H4 (cell line): ENCODE measurements around the gene SLC36A1. TPM values are rescaled to one million over a fixed set of nuclear protein-coding genes. Genes with fewer than 3 reads are reported as not detected.

Experiments
- DNase-seq: peaks from one replicate; pipeline ENCODE4 v3.0.0-alpha.2; 2015; ENCODE audit warnings: low spot score
- total RNA-seq: library from RNA; depleted of rRNA; stranded (reverse); fragments of >200 nt; shearing (Covaris generic); gene quantifications from 2 replicates; pipeline ENCODE4 v1.2.3, GENCODE V29; 2014; rRNA removed

Gene SLC36A1
- total RNA-seq, 1 experiment from 2014 or later: 9.4 TPM

- DNase-seq: no peak
Measured at GRCh38 chr5:151532416-151532815, 85.0 kb downstream of the SLC36A1 start.

GRCh38 chr5:151534350-151534749, 86.9 kb downstream of the SLC36A1 start:
- DNase-seq: no peak

- no peak for DNase-seq
Measured at GRCh38 chr5:151537044-151537443, 89.6 kb downstream of the SLC36A1 start.

DNA sequence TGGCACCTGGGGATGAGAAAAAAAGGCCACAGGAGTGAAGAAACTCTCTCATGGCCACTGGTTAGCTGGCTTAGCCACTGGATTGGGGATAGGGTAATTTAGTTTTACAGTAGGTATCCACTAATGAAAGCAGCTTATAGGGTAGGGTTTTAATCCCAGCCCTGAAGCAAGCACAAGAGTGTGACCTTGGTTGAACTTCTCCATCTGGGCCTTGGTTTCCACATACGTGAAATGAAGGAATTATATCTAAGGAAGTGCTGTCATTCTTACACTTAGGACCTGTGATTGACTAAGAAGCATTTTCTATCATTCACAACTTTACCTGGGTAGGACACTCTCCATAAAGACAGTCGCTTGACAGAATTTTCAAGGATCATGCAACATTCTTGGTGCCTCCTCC, 94.2 kb downstream of the SLC36A1 start:
- DNase-seq: no peak

Other genes with a start within 250 kb of the SLC36A1 start
- 4.9 and 7.2 TPM in 2 replicates for gene CCDC69, start 223.5 kb upstream of the SLC36A1 start, total RNA-seq
- 13.7 and 16.2 TPM in 2 replicates for gene GM2A, start 194.4 kb upstream of the SLC36A1 start, total RNA-seq
- gene SLC36A3, start 143.8 kb upstream of the SLC36A1 start, total RNA-seq: not detected in 2 replicates
- 0.14 TPM in 1 of 2 replicates, not detected in the other for gene SLC36A2, start 100.0 kb upstream of the SLC36A1 start, total RNA-seq
- 0.06 and 0.10 TPM in 2 replicates for gene FAT2, start 143.7 kb downstream of the SLC36A1 start, total RNA-seq
- 319 and 472 TPM in 2 replicates for gene SPARC, start 239.3 kb downstream of the SLC36A1 start, total RNA-seq